ENCODE results near the gene SLC12A9.

DNA sequence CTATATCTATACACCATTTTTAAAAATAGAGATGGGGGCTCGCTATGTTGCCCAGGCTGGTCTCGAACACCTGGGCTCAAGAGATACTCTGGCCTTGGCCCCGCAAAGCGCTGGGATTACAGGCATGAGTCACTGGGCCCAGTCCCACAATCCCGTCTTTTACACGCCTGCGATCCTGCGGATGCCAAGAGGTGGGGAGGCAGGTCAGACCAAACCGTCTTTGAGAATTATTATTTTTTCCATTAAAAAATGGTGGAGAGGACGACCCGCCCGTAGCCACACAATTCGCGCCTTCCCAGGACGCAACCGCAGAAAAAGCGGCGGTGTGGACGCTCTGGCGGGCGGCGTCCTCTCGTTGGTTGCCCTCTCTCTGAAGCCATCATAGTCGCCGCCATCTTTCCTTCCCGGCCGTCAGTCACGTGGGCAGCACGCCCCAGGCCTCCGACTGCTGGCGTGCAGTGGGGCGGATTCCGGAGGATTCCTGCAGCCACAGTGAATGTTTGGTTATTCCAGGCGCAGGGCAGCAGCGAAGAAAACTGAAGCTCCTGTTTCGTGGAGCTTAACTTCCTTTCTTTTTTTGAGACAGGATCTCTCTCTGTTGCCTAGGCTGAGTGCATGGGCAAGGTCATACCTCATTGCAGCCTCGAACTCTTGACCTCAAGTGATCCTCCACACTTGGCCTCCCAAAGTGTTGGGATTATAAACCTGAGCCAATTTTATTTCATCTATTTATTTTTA lies 15.2 kb upstream of the SLC12A9 start:
- TF ChIP-seq, protein P1, sequence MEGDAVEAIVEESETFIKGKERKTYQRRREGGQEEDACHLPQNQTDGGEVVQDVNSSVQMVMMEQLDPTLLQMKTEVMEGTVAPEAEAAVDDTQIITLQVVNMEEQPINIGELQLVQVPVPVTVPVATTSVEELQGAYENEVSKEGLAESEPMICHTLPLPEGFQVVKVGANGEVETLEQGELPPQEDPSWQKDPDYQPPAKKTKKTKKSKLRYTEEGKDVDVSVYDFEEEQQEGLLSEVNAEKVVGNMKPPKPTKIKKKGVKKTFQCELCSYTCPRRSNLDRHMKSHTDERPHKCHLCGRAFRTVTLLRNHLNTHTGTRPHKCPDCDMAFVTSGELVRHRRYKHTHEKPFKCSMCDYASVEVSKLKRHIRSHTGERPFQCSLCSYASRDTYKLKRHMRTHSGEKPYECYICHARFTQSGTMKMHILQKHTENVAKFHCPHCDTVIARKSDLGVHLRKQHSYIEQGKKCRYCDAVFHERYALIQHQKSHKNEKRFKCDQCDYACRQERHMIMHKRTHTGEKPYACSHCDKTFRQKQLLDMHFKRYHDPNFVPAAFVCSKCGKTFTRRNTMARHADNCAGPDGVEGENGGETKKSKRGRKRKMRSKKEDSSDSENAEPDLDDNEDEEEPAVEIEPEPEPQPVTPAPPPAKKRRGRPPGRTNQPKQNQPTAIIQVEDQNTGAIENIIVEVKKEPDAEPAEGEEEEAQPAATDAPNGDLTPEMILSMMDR (IDR thresholded peaks at IDR 0.05; ENCODE audit: low read depth, low read length): no peak
- TF ChIP-seq EZH2phosphoT487 (IDR thresholded peaks at IDR 0.05; ENCODE audit: low read depth): no peak

All from OCI-LY3 (cell line).